Lower leg skin (tissue), 3 donors: ENCODE measurements around the gene TIMP4.

Experiments
- CTCF ChIP-seq, 3 donors: fragments of 450-650 bp; IDR thresholded peaks; one replicate each; pipeline ENCODE4 v1.5.1; 2016; ENCODE audit warnings: antibody characterized with exemption in 3 of 3, mild to moderate bottlenecking in 3 of 3, moderate library complexity in 2 of 3
- POLR2A ChIP-seq, 2 donors: fragments of 450-650 bp; IDR thresholded peaks; one replicate each; pipeline ENCODE4 v1.6.1; 2016 to 2017; ENCODE audit warnings: antibody characterized with exemption in 2 of 2, mild to moderate bottlenecking in 1 of 2, moderate library complexity in 1 of 2

GRCh38 chr3:12193485-12194165, 34.9 kb upstream of the TIMP4 start:
- TF ChIP-seq POLR2A (IDR thresholded peaks at IDR 0.05) (no peak), CTCF (IDR thresholded peaks at IDR 0.05) (no peak)
